ENCODE data around the gene SGTA.

- TF ChIP-seq CTCF (IDR thresholded peaks at IDR 0.05; ENCODE audit: insufficient read depth, low read length) (no peak), REST (IDR thresholded peaks at IDR 0.05; ENCODE audit: insufficient replicate concordance, low read depth) (no peak), POLR2AphosphoS5 (IDR thresholded peaks at IDR 0.05; ENCODE audit: low read depth) (0 out of 2 replicates have a peak, but pooled peaks have one; percentile 7), SPI1 (IDR thresholded peaks at IDR 0.05; ENCODE audit: borderline replicate concordance, low read depth) (no peak)
Observed at GRCh38 chr19:2809387-2810140, 26.5 kb upstream of the SGTA start.
